CD4-positive, alpha-beta T cell (primary cell): ENCODE results near the gene RNF111. TPM values are rescaled to one million over a fixed set of nuclear protein-coding genes. Genes with fewer than 3 reads are reported as not detected.

Experiments
- ATAC-seq: fragments of 200-7000 bp; cut with Tn5 transposase; one replicate; pipeline ENCODE4 v1.10.0; 2022; ENCODE audit warnings: mild to moderate bottlenecking; ENCODE audit not compliant: poor library complexity
- CTCF ChIA-PET: fragments of 350-600 bp; sonication (Branson Sonifier 250); formaldehyde crosslinking; loops from one replicate; lab custom pipeline; 2021; ENCODE audit warnings: antibody characterized with exemption, inconsistent platforms; lab: Charles Lee
- POLR2A ChIA-PET: fragments of 350-600 bp; sonication (Branson Sonifier 250); formaldehyde crosslinking; loops from one replicate; lab custom pipeline; 2021; ENCODE audit warnings: antibody characterized with exemption, inconsistent platforms; lab: Charles Lee
- DNase-seq, 14 experiments: peaks; one replicate each; pipeline ENCODE4 v3.0.0-alpha.2; 2013 to 2020; ENCODE audit warnings: mixed read lengths in 2 of 14
- H3K27ac ChIP-seq, 2 donors: one replicate each; pipeline versions ENCODE4 v1.5.1 to v1.7.0; 2013; ENCODE audit warnings: low read length in 2 of 2, low read depth in 1 of 2, mild to moderate bottlenecking in 1 of 2
- H3K27me3 ChIP-seq, 2 experiments: 1 replicate in 1 of 2; 2 replicates in 1 of 2; pipeline versions ENCODE4 v1.6.1 to v1.7.0; 2013; ENCODE audit warnings: low read length in 2 of 2, control low read depth in 1 of 2, mild to moderate bottlenecking in 1 of 2, moderate library complexity in 1 of 2; ENCODE audit not compliant: insufficient read depth in 2 of 2, control insufficient read depth in 1 of 2
- H3K36me3 ChIP-seq: one replicate; pipeline ENCODE4 v1.6.1; 2013; ENCODE audit warnings: low read length, control low read depth; ENCODE audit not compliant: insufficient read depth
- H3K4me1 ChIP-seq: one replicate; pipeline ENCODE4 v1.6.1; 2013; ENCODE audit warnings: low read length, control low read depth; ENCODE audit not compliant: insufficient read depth
- H3K4me3 ChIP-seq: one replicate; pipeline ENCODE4 v1.5.1; 2013; ENCODE audit warnings: mild to moderate bottlenecking, low read length, moderate library complexity
- H3K9me3 ChIP-seq, 2 experiments: 1 replicate in 1 of 2; 2 replicates in 1 of 2; pipeline versions ENCODE4 v1.6.1 to v1.7.0; 2013; ENCODE audit warnings: low read length in 2 of 2, mild to moderate bottlenecking in 2 of 2, control low read depth in 1 of 2, moderate library complexity in 1 of 2; ENCODE audit not compliant: control insufficient read depth in 1 of 2, insufficient read depth in 1 of 2
- H3K27ac Mint-ChIP-seq: one replicate; pipeline ENCODE4 v1.8.0; 2020; ENCODE audit warnings: mixed read lengths
- H3K27me3 Mint-ChIP-seq: one replicate; pipeline ENCODE4 v1.8.0; 2021; ENCODE audit warnings: mixed read lengths
- H3K36me3 Mint-ChIP-seq: one replicate; pipeline ENCODE4 v1.8.0; 2021; ENCODE audit warnings: low read depth, mixed read lengths
- H3K4me1 Mint-ChIP-seq: one replicate; pipeline ENCODE4 v1.8.0; 2021; ENCODE audit warnings: low read depth, mixed read lengths
- H3K4me3 Mint-ChIP-seq: one replicate; pipeline ENCODE4 v1.8.0; 2020; ENCODE audit warnings: mild to moderate bottlenecking, mixed read lengths
- H3K9me3 Mint-ChIP-seq: one replicate; pipeline ENCODE4 v1.8.0; 2020; ENCODE audit warnings: mixed read lengths
- intact Hi-C, 2 experiments: fragments of 100-400 bp; cut with DNase I in 1 of 2; cut with micrococcal nuclease in 1 of 2; formaldehyde crosslinking; loops; one replicate each; pipeline versions ENCODE4 v1.15.1 to v1.9.0; 2023 to 2025; cut with DNase I, micrococcal nuclease
- total RNA-seq, 174 experiments: library from RNA in 2 of 174; stranded (reverse) in 2 of 174; gene quantifications; one replicate each; pipeline ENCODE4 v1.2.3 and lab custom pipeline; 2021 to 2026
- TF ChIP-seq, protein P1 (sequence below): fragments of 200-600 bp; IDR thresholded peaks from one replicate; pipeline ENCODE4 v1.8.0; 2022; ENCODE audit warnings: antibody characterized with exemption, mild to moderate bottlenecking

Gene RNF111
- total RNA-seq, 2 experiments from 2014 or later = 35.4 to 37.1 TPM

DNA sequence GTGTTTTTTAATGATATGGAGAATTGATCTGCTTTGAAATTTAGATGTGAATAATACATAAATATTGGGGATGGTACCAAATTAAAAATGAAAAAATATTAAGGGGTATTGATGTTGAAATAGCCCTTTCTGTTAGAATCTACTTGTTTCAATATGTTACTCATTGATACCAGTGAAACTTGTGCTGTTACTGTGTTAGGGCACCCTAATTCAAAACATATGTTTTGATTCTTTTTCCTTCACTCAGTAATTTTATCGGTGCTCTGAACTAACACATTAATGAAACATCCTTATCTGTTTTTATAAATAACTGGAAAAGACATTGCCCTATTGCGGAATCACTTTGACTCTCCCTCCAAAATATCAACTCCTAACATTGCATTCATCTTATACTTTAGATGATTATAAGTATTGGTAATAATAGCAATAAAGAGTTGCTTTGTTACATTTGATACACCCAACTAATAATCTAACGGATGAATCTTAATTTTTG lies 65.5 kb downstream of the RNF111 start:
- Histone ChIP-seq H3K4me3 (no peak overlapping the region), H3K9me3 (no peaks in the 10 kb centered on the region), H3K27ac (no peak overlapping the region), H3K27me3 (no peaks in the 10 kb centered on the region), H3K4me1 (peaks cover 5% of the 10 kb centered on the region), H3K36me3 (peaks cover 51% of the 10 kb centered on the region)
- ATAC-seq = no peak
- H3K27ac Mint-ChIP-seq = no peak overlapping the region
- H3K27me3 Mint-ChIP-seq = no peaks in the 10 kb centered on the region
- TF ChIP-seq, protein P1, sequence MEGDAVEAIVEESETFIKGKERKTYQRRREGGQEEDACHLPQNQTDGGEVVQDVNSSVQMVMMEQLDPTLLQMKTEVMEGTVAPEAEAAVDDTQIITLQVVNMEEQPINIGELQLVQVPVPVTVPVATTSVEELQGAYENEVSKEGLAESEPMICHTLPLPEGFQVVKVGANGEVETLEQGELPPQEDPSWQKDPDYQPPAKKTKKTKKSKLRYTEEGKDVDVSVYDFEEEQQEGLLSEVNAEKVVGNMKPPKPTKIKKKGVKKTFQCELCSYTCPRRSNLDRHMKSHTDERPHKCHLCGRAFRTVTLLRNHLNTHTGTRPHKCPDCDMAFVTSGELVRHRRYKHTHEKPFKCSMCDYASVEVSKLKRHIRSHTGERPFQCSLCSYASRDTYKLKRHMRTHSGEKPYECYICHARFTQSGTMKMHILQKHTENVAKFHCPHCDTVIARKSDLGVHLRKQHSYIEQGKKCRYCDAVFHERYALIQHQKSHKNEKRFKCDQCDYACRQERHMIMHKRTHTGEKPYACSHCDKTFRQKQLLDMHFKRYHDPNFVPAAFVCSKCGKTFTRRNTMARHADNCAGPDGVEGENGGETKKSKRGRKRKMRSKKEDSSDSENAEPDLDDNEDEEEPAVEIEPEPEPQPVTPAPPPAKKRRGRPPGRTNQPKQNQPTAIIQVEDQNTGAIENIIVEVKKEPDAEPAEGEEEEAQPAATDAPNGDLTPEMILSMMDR = no peak
- CTCF ChIA-PET = interaction anchor here (0.9 kb wide), 1 partner anchor 9 kb away, joined by 4 read pairs; no protein-coding TSS in a partner anchor
- no peaks in the 10 kb centered on the region for H3K9me3 Mint-ChIP-seq
- H3K4me1 Mint-ChIP-seq = peaks cover 29% of the 10 kb centered on the region
- H3K4me3 Mint-ChIP-seq = no peak overlapping the region
- peaks cover 80% of the 10 kb centered on the region for H3K36me3 Mint-ChIP-seq
- intact Hi-C loops = loop anchor here in 1 of 2 experiments (5.0 kb wide), 1 partner anchor 41 kb away; no protein-coding TSS in a partner anchor
- POLR2A ChIA-PET = interaction anchor here (0.9 to 1.3 kb wide), 2 partner anchors 12 to 14 kb away, joined by 3 read pairs; no protein-coding TSS in a partner anchor
- no peak for DNase-seq

DNA sequence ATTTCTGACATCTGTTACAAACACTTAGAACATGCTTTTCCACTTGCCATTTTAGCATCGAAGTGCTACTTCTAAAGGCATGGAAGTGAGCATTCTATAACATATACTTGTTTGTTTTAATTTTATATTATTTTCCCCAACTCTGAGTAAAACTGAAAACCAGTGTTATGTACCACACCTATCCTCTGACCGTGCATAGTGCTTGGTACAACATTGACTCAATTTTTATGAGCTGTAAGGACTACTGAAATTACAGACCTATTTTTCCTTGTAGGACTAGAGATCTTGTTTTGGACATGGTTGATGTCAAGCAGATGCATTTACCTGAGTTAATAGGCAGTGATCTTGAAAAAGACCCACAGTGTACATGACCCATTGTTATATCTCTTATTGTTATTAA lies 66.0 kb downstream of the RNF111 start:
- H3K4me3 ChIP-seq = no peak overlapping the region
- peaks cover 56% of the 10 kb centered on the region for H3K36me3 ChIP-seq
- intact Hi-C loops = loop anchor here in 1 of 2 experiments (5.0 kb wide), 1 partner anchor 41 kb away; no protein-coding TSS in a partner anchor
- POLR2A ChIA-PET = no interaction called here
- ATAC-seq = no peak
- Mint-ChIP-seq H3K4me1 (peaks cover 24% of the 10 kb centered on the region), H3K9me3 (no peaks in the 10 kb centered on the region), H3K4me3 (no peak overlapping the region), H3K36me3 (peaks cover 78% of the 10 kb centered on the region), H3K27me3 (no peaks in the 10 kb centered on the region), H3K27ac (no peak overlapping the region)
- no peaks in the 10 kb centered on the region for H3K27me3 ChIP-seq
- H3K9me3 ChIP-seq = no peaks in the 10 kb centered on the region
- DNase-seq = no peak
- TF ChIP-seq, protein P1 = no peak
- H3K4me1 ChIP-seq = peaks cover 5% of the 10 kb centered on the region
- H3K27ac ChIP-seq = no peak overlapping the region
- CTCF ChIA-PET = no interaction called here

DNA sequence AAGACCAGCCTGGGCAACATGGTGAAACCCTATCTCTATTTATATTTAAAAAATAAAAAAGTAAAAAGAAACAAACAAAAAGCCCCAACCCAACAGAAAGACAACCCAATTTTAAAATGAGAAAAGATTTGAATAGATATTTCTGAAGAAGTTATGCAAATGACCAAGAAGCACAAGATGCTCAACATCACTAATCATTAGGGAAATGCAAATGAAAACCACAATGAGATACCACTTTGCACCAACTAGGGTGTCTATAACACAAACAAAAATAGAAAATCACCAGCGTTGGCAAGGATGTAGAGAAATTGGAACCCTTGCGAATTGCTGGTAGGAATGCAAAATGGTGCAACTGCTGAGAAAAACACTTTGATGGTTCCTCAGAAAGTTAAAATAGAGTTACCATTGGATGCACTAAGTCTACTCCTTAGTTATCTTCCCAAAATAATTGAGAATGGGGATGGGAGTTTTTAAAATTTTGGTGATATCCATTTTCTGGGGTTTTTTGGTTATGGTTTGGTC lies 71.7 kb downstream of the RNF111 start:
- H3K36me3 ChIP-seq = peaks cover 95% of the 10 kb centered on the region
- H3K4me1 ChIP-seq = no peaks in the 10 kb centered on the region
- ATAC-seq (no peak), DNase-seq (no peak)
- H3K27ac ChIP-seq = no peak overlapping the region
- H3K27ac Mint-ChIP-seq = no peak overlapping the region
- no peaks in the 10 kb centered on the region for H3K9me3 ChIP-seq
- no peaks in the 10 kb centered on the region for H3K4me1 Mint-ChIP-seq
- ChIA-PET POLR2A (no interaction called here), CTCF (no interaction called here)
- H3K9me3 Mint-ChIP-seq = no peaks in the 10 kb centered on the region
- H3K4me3 ChIP-seq = no peak overlapping the region
- TF ChIP-seq, protein P1 = no peak
- H3K27me3 Mint-ChIP-seq = no peaks in the 10 kb centered on the region
- peaks cover 85% of the 10 kb centered on the region for H3K36me3 Mint-ChIP-seq
- no peak overlapping the region for H3K4me3 Mint-ChIP-seq
- no peaks in the 10 kb centered on the region for H3K27me3 ChIP-seq
- intact Hi-C loops = no loop called here
